VCaP (cell line): Measurements from ENCODE around the gene TMEM229B.
A peak's percentile ranks its signal among the peaks of the same experiment; 100 is the strongest.

Experiments used
- H3K27ac ChIP-seq: fragments of 450-650 bp; 2 replicates; pipeline ENCODE4 v1.5.1; 2017
- CTCF ChIP-seq: fragments of 450-650 bp; conservative IDR thresholded peaks from 2 replicates; pipeline ENCODE4 v1.5.1; 2017; ENCODE audit warnings: mild to moderate bottlenecking, moderate library complexity

TMEM229B gene

GRCh38 chr14:67429510-67430205 is 58.9 kb downstream of the TMEM229B start:
- no peak overlapping the region for H3K27ac ChIP-seq
- TF ChIP-seq CTCF = no peak

- peak overlapping the region; percentile 9; the same call in 1 of the 2 replicates for H3K27ac ChIP-seq
- TF ChIP-seq CTCF = no peak
These were observed 60.0 kb downstream of the TMEM229B start for GRCh38 chr14:67428501-67429031.

- peak overlapping the region; percentile 19; the same call in 1 of the 2 replicates for H3K27ac ChIP-seq
These were observed 61.4 kb downstream of the TMEM229B start for GRCh38 chr14:67426983-67427606.

GRCh38 chr14:67426161-67426560 is 62.4 kb downstream of the TMEM229B start:
- no peak overlapping the region for H3K27ac ChIP-seq
- no peak for TF ChIP-seq CTCF

More at GRCh38 chr14:67426983-67427606, 61.4 kb downstream of the TMEM229B start:
- peak; percentile 84 for TF ChIP-seq CTCF

- H3K27ac ChIP-seq = no peak overlapping the region
- TF ChIP-seq CTCF = no peak
These were observed 62.9 kb downstream of the TMEM229B start for GRCh38 chr14:67425608-67426007.

- no peak for TF ChIP-seq CTCF
- H3K27ac ChIP-seq = no peak overlapping the region
These were observed 64.0 kb downstream of the TMEM229B start for GRCh38 chr14:67424539-67424938.

- no peak overlapping the region for H3K27ac ChIP-seq
- no peak for TF ChIP-seq CTCF
These were observed 65.1 kb downstream of the TMEM229B start for GRCh38 chr14:67423424-67423823.
